Keratinocyte (primary cell): ENCODE results near the gene UNC5A.

Experiments
- CTCF ChIP-seq, 3 experiments: IDR thresholded peaks in 1 of 3; conservative IDR thresholded peaks in 1 of 3; optimal IDR thresholded peaks in 1 of 3; 2 replicates in 2 of 3; 3 replicates in 1 of 3; pipeline versions ENCODE3 to v1.5.1; 2011; ENCODE audit warnings: low read length in 3 of 3, mild to moderate bottlenecking in 3 of 3, moderate library complexity in 2 of 3, control low read depth in 1 of 3, inconsistent platforms in 1 of 3; ENCODE audit not compliant: insufficient read depth in 2 of 3; ENCODE audit errors: extremely low read depth in 1 of 3
- EZH2 ChIP-seq: IDR thresholded peaks from one replicate; pipeline ENCODE4 v1.6.1; 2012; ENCODE audit warnings: inconsistent platforms, mild to moderate bottlenecking, low read length, moderate library complexity

- TF ChIP-seq CTCF (optimal IDR thresholded peaks at IDR 0.05 in 1 of 3, IDR thresholded peaks at IDR 0.05 in 1 of 3, conservative IDR thresholded peaks at IDR 0.05 in 1 of 3; ENCODE audit: extremely low read depth in 1 of 3, insufficient read depth in 2 of 3, low read length in 3 of 3) = no peak
- no peak for TF ChIP-seq EZH2
These were observed 38.3 kb downstream of the UNC5A start for GRCh38 chr5:176848651-176849050.
